ENCODE measurements around the gene ELMOD1.

The ELMOD1 gene

DNA sequence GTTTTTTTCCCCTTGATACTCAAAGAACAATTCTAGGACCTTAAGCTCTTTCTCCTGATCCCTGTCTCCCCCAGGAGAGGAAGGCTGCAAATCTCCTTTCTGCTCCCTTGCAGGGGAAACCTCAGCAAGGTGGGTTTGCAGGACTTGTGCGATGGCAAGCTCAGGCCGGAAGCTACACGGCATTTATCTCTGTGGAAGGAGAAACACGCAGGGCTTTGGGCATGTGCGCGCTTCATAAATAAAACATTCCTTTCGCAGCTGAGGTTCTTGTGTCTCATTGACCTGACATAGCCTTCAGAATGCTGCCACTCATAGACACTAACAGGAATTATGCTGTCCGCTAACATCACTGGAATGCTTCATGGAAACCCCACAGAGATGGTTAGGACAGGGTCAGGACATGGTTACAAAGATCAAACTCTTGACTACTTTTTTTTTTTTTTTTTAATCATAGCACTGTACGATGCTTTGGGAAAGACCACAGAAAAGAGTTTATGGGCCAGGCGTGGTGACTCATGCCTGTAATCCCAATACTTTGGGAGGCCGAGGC lies 78.3 kb downstream of the ELMOD1 start:
- DNase-seq (ENCODE audit: low read depth, low spot score): no peak
- H3K27ac ChIP-seq: no peak overlapping the region
- no peak for TF ChIP-seq EZH2 (IDR thresholded peaks at IDR 0.05)
- no peak for TF ChIP-seq POLR2AphosphoS5 (IDR thresholded peaks at IDR 0.05; ENCODE audit: borderline replicate concordance, low read depth, low read length)
- no peak for TF ChIP-seq FOXP2 (optimal IDR thresholded peaks at IDR 0.05; ENCODE audit: control extremely low read depth, extremely low read length, insufficient read depth)
- no peak overlapping the region for H3K4me3 ChIP-seq
- no peaks in the 10 kb centered on the region for H3K9me3 ChIP-seq (ENCODE audit: low read depth, low read length)
- no peak overlapping the region for H3K9ac ChIP-seq (ENCODE audit: insufficient read length)
- H3K36me3 ChIP-seq (ENCODE audit: insufficient read depth, low read length): no peaks in the 10 kb centered on the region

DNA sequence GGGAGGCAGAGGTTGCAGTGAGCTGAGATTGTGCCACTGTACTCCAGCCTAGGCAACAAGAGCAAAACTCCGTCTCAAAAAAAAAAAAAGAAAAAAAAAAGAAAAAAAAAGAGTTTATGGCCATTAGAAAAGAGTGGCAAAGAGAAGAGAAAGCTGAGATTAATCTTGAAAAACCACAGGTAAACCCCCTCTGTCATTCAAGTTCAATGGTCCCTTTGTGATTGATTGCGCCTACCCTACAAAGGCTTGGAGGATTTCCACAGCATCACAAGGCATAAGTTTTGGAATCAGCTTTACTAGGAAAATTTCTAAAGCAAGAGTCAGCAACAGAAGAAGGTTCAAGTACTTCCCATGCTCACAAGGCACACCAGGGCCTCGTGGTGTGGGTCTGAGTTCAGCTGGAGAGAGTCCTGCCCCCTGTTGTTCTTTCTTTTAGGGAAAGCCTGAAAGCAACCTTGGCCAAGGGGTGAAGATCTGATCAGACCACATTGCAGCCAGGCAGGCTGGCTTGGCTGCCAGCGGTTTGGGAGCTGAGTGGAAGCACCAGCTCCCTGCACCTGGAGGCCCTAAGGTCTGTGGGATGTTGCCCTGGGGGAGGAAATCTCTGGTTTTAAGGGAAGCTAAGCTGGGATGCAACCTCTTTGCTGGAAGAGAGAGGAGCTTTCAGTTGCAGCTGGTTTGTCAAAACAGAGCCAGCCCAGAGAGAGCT lies 79.1 kb downstream of the ELMOD1 start:
- H3K9me3 ChIP-seq (ENCODE audit: low read depth, low read length): no peaks in the 10 kb centered on the region
- no peak overlapping the region for H3K27ac ChIP-seq
- no peaks in the 10 kb centered on the region for H3K36me3 ChIP-seq (ENCODE audit: insufficient read depth, low read length)
- DNase-seq (ENCODE audit: low read depth, low spot score): no peak
- no peak overlapping the region for H3K4me3 ChIP-seq
- H3K9ac ChIP-seq (ENCODE audit: insufficient read length): no peak overlapping the region
- TF ChIP-seq FOXP2 (optimal IDR thresholded peaks at IDR 0.05; ENCODE audit: control extremely low read depth, extremely low read length, insufficient read depth) (no peak), EZH2 (IDR thresholded peaks at IDR 0.05) (no peak), POLR2AphosphoS5 (IDR thresholded peaks at IDR 0.05; ENCODE audit: borderline replicate concordance, low read depth, low read length) (no peak)

GRCh38 chr11:107675902-107676301 lies 85.0 kb downstream of the ELMOD1 start:
- H3K4me3 ChIP-seq: no peak overlapping the region
- no peak for DNase-seq (ENCODE audit: low read depth, low spot score)
- H3K9me3 ChIP-seq (ENCODE audit: low read depth, low read length): no peaks in the 10 kb centered on the region
- no peak overlapping the region for H3K27ac ChIP-seq
- no peaks in the 10 kb centered on the region for H3K36me3 ChIP-seq (ENCODE audit: insufficient read depth, low read length)
- TF ChIP-seq POLR2AphosphoS5 (IDR thresholded peaks at IDR 0.05; ENCODE audit: borderline replicate concordance, low read depth, low read length): no peak
- no peak for TF ChIP-seq FOXP2 (optimal IDR thresholded peaks at IDR 0.05; ENCODE audit: control extremely low read depth, extremely low read length, insufficient read depth)
- TF ChIP-seq EZH2 (IDR thresholded peaks at IDR 0.05): no peak
- H3K9ac ChIP-seq (ENCODE audit: insufficient read length): no peak overlapping the region

GRCh38 chr11:107676336-107677057 lies 85.5 kb downstream of the ELMOD1 start:
- no peak overlapping the region for H3K27ac ChIP-seq
- no peak overlapping the region for H3K9ac ChIP-seq (ENCODE audit: insufficient read length)
- H3K4me3 ChIP-seq: no peak overlapping the region
- no peaks in the 10 kb centered on the region for H3K9me3 ChIP-seq (ENCODE audit: low read depth, low read length)
- no peaks in the 10 kb centered on the region for H3K36me3 ChIP-seq (ENCODE audit: insufficient read depth, low read length)
- DNase-seq (ENCODE audit: low read depth, low spot score): no peak
- TF ChIP-seq FOXP2 (optimal IDR thresholded peaks at IDR 0.05; ENCODE audit: control extremely low read depth, extremely low read length, insufficient read depth) (no peak), POLR2AphosphoS5 (IDR thresholded peaks at IDR 0.05; ENCODE audit: borderline replicate concordance, low read depth, low read length) (no peak), EZH2 (IDR thresholded peaks at IDR 0.05) (no peak)

DNA sequence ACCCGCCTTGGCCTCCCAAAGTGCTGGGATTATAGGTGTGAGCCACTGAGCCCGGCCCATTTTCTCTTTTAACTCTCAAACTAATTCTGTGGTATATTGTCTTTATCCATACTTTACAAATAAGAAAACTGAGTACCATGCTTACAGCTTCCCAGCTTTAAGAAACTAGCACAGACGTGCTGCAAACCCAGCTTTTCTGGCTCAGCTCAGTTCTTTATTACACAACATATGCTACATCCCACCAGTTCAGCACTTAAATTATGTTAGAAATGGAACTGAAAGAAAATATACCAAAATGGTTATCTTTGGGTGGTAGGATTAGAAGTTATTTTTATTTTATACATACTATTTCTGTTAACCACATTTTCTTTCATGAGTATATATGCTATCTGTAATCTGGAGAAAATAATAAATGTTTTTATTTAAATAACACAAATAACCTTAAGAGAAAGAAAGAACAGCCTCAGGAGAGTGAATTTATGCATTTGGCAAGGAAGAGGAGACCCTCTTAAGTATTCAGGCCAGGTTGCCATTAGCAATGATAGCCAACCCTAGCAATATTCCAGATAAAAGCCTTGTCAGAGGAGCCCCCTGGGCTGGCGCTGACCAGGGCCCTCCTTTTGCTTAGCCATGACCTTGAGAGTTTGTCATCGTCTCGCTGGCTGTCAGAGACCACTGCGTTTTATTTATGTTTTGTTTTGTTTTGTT lies 87.1 kb downstream of the ELMOD1 start:
- H3K4me3 ChIP-seq: no peak overlapping the region
- H3K36me3 ChIP-seq (ENCODE audit: insufficient read depth, low read length): no peaks in the 10 kb centered on the region
- H3K9ac ChIP-seq (ENCODE audit: insufficient read length): no peak overlapping the region
- H3K27ac ChIP-seq: no peak overlapping the region
- DNase-seq (ENCODE audit: low read depth, low spot score): no peak
- no peaks in the 10 kb centered on the region for H3K9me3 ChIP-seq (ENCODE audit: low read depth, low read length)
- no peak for TF ChIP-seq EZH2 (IDR thresholded peaks at IDR 0.05)
- no peak for TF ChIP-seq FOXP2 (optimal IDR thresholded peaks at IDR 0.05; ENCODE audit: control extremely low read depth, extremely low read length, insufficient read depth)

DNA sequence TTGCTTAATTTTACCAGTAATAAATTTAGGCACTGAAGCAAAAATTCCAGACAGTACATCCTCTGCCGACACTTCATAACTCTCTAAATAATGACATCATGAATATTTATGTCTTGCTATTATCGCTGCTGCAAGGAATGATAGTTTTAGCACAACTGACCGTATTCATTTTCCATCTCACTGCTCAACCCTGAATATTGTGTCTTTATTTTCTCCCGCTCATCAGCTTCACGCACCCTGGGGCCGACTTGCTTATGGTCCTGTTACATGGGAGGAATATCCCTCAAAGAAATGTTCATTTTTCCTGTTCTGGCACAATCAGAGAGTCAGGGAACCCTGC lies 87.7 kb downstream of the ELMOD1 start:
- Histone ChIP-seq H3K9ac (ENCODE audit: insufficient read length) (no peak overlapping the region), H3K27ac (no peak overlapping the region), H3K4me3 (no peak overlapping the region), H3K9me3 (ENCODE audit: low read depth, low read length) (no peaks in the 10 kb centered on the region), H3K36me3 (ENCODE audit: insufficient read depth, low read length) (no peaks in the 10 kb centered on the region)
- no peak for TF ChIP-seq EZH2 (IDR thresholded peaks at IDR 0.05)
- TF ChIP-seq POLR2AphosphoS5 (IDR thresholded peaks at IDR 0.05; ENCODE audit: borderline replicate concordance, low read depth, low read length): no peak
- no peak for TF ChIP-seq FOXP2 (optimal IDR thresholded peaks at IDR 0.05; ENCODE audit: control extremely low read depth, extremely low read length, insufficient read depth)
- DNase-seq (ENCODE audit: low read depth, low spot score): no peak

DNA sequence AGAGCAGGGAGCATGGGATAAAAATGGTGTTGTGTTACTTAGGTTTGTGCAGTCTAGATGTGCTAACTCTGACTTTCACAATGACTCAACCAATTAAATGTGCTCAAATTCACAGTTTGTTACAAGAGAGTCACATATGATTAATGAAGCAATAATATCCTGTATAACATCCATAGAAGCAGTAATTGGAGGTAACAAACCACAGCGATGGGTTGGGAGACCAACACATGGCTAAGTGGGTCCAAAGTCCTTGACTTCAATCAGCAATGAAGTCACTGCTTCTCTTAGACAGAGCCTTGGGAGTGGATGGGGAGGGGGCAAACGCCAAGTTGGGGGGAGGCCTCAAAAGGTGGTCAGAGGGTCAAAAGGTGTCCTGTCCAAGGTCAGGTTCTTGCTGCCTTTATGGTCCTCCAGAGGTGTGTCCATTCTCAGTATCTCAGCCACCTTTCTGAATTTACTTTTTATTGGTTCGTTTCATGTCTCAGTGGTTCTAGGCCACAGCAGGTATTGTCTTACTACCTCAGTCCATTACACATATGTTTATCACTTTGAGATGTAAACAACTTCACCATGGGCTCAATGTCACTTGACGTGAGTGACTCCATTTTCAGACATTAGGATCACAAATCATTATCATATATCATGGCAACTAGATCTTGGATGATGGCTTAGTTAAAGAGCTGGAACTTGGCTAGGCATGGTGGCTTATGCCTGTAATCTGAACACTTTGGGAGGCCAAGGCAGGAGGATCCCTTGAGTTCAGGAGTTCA lies 88.5 kb downstream of the ELMOD1 start:
- no peaks in the 10 kb centered on the region for H3K36me3 ChIP-seq (ENCODE audit: insufficient read depth, low read length)
- H3K27ac ChIP-seq: no peak overlapping the region
- TF ChIP-seq FOXP2 (optimal IDR thresholded peaks at IDR 0.05; ENCODE audit: control extremely low read depth, extremely low read length, insufficient read depth) (no peak), EZH2 (IDR thresholded peaks at IDR 0.05) (no peak), POLR2AphosphoS5 (IDR thresholded peaks at IDR 0.05; ENCODE audit: borderline replicate concordance, low read depth, low read length) (no peak)
- DNase-seq (ENCODE audit: low read depth, low spot score): no peak
- no peak overlapping the region for H3K4me3 ChIP-seq
- H3K9ac ChIP-seq (ENCODE audit: insufficient read length): no peak overlapping the region
- no peaks in the 10 kb centered on the region for H3K9me3 ChIP-seq (ENCODE audit: low read depth, low read length)

DNA sequence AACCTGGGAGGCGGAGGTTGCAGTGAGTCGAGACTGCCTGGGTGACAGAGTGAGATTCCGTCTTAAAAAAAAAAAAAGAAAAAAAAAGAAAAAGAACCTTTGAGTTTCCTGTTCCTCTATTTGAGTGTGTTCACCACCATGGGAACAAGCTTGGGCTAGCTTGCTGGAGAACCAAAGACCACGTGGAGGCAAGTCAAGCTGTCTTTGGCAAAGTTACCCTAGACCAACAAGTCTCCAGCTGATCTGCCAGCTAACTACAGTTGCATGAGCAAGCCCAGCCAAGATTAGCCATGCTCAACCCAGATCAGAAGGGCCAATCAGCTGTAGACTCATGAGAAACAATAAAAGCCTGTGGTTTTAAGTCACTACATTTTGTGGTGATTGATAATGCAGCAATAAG lies 91.2 kb downstream of the ELMOD1 start:
- TF ChIP-seq POLR2AphosphoS5 (IDR thresholded peaks at IDR 0.05; ENCODE audit: borderline replicate concordance, low read depth, low read length) (no peak), FOXP2 (optimal IDR thresholded peaks at IDR 0.05; ENCODE audit: control extremely low read depth, extremely low read length, insufficient read depth) (no peak), EZH2 (IDR thresholded peaks at IDR 0.05) (no peak)
- no peak for DNase-seq (ENCODE audit: low read depth, low spot score)

More for the DNA sequence above, 91.2 kb downstream of the ELMOD1 start:
- Histone ChIP-seq H3K9ac (ENCODE audit: insufficient read length) (no peak overlapping the region), H3K36me3 (ENCODE audit: insufficient read depth, low read length) (no peaks in the 10 kb centered on the region), H3K27ac (no peak overlapping the region), H3K4me3 (no peak overlapping the region), H3K9me3 (ENCODE audit: low read depth, low read length) (no peaks in the 10 kb centered on the region)
